ENCODE results near the gene NDUFV1. TPM values are rescaled to one million over a fixed set of nuclear protein-coding genes. Genes with fewer than 3 reads are reported as not detected.
A peak's percentile ranks its signal among the peaks of the same experiment; 100 is the strongest.
"Not testable (repeated sequence)": the region's sequence is repeated elsewhere in the genome, so short reads cannot be mapped to it uniquely, and the experiment has no call there.

The NDUFV1 gene
- total and polyA plus RNA-seq, 7 donors, result 152 to 286 (median 217) TPM

DNA sequence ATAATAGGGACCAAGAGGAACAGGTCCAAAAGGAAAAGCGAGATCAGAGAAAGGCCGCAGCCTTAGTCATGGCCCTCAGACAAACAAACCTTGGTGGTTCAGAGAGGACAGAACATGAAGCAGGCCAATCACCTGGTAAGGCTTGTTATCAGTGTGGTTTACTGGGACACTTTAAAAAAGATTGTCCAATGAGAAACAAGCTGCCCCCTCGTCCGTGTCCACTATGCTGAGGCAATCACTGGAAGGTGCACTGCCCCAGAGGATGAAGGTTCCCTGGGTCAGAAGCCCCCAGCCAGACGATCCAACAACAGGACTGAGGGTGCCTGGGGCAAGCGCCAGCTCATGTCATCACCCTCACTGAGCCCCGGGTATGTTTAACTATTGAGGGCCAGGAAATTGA, 16.2 kb downstream of the NDUFV1 start:
- not testable (repeated sequence) for H3K4me3 ChIP-seq, DNase-seq
- WGBS, 2 donors, result 73 to 86% methylated on average over 7 of the region's 7 CpGs

DNA sequence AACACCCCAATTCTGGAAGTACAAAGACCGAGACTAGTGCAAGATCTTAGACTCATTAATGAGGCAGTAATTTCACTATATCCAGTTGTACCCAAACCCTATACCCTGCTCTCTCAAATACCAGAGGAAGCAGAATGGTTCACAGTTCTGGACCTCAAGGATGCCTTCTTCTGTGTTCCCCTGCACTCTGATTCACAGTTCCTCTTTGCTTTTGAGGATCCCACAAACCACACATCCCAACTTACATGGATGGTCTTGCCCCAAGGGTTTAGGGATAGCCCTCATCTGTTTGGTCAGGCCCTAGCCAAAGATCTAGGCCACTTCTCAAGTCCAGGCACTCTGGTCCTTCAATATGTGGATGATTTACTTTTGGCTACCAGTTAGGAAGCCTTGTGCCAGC, 17.1 kb downstream of the NDUFV1 start:
- H3K4me3 ChIP-seq; H3K9me3 ChIP-seq; H3K27ac ChIP-seq; DNase-seq; H3K27me3 ChIP-seq; H3K36me3 ChIP-seq; H3K4me1 ChIP-seq; intact Hi-C loops (cut with DNase I): not testable (repeated sequence)
- 89 to 94% methylated on average over 1 of the region's 1 CpG for WGBS, 2 donors

More for the DNA sequence above, 16.2 kb downstream of the NDUFV1 start:
- H3K9me3 ChIP-seq; H3K4me1 ChIP-seq; H3K36me3 ChIP-seq; H3K27ac ChIP-seq; intact Hi-C loops (cut with DNase I); H3K27me3 ChIP-seq: not testable (repeated sequence)

DNA sequence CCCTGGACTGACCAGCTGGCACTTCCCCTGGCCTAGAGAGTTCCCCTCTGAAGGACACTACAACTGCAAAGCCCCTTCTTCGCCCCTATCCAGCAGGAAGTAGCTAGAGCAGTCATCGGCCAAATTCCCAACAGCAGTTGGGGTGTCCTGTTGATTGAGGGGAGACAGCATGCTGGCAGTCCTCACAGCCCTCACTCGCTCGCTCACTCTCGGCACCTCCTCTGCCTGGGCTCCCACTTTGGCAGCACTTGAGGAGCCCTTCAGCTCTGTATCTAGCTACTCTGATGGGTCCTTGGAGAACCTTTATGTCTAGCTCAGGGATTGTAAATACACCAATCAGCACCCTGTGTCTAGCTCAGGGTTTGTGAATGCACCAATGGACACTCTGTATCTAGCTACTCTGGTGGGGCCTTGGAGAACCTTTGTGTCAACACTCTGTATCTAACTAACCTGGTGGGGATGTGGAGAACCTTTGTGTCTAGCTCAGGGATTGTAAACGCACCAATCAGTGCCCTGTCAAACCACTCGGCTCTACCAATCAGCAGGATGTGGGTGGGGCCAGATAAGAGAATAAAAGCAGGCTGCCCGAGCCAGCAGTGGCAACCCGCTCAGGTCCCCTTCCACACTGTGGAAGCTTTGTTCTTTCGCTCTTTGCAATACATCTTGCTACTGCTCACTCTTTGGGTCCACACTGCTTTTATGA, 19.5 kb downstream of the NDUFV1 start:
- WGBS, 2 donors, result 95 to 96% methylated on average over 10 of the region's 10 CpGs
- H3K27me3 ChIP-seq; DNase-seq; H3K9me3 ChIP-seq; H3K36me3 ChIP-seq; intact Hi-C loops (cut with DNase I); H3K4me3 ChIP-seq; H3K27ac ChIP-seq: not testable (repeated sequence)
- H3K4me1 ChIP-seq, result peaks cover 0 to 27% (median 19%) of the 10 kb centered on the region in 4 donors

DNA sequence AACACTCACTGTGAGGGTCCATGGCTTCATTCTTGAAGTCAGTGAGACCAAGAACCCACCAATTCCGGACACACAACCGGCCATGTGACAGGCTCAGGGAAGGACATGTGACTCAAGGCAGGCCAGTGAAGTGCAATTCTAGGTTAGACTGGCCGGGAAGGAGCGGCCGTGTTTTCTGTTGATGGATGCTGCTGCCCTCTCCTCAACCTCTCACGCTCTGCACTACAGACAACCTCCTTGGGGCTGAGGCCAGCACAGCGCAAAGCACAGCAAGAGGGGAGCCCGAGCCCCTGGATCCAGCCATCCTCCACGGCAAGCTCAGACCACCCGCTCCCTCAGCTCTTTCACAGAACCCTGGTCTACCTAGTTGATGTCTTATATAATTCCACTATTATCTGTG, 20.2 kb downstream of the NDUFV1 start:
- no peak for TF ChIP-seq POLR2AphosphoS5 (IDR thresholded peaks at IDR 0.05)
- TF ChIP-seq EP300 (IDR thresholded peaks at IDR 0.05), result no peak
- TF ChIP-seq POLR2A (IDR thresholded peaks at IDR 0.05), result no peak
- TF ChIP-seq, protein P1, sequence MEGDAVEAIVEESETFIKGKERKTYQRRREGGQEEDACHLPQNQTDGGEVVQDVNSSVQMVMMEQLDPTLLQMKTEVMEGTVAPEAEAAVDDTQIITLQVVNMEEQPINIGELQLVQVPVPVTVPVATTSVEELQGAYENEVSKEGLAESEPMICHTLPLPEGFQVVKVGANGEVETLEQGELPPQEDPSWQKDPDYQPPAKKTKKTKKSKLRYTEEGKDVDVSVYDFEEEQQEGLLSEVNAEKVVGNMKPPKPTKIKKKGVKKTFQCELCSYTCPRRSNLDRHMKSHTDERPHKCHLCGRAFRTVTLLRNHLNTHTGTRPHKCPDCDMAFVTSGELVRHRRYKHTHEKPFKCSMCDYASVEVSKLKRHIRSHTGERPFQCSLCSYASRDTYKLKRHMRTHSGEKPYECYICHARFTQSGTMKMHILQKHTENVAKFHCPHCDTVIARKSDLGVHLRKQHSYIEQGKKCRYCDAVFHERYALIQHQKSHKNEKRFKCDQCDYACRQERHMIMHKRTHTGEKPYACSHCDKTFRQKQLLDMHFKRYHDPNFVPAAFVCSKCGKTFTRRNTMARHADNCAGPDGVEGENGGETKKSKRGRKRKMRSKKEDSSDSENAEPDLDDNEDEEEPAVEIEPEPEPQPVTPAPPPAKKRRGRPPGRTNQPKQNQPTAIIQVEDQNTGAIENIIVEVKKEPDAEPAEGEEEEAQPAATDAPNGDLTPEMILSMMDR (IDR thresholded peaks at IDR 0.05), result no peak
- no peaks in the 10 kb centered on the region for H3K36me3 ChIP-seq
- peaks cover 0 to 29% (median 19%) of the 10 kb centered on the region in 4 donors for H3K4me1 ChIP-seq
- H3K9me3 ChIP-seq, result no peaks in the 10 kb centered on the region
- 93 to 95% methylated on average over 10 of the region's 10 CpGs for WGBS, 2 donors
- H3K27ac ChIP-seq, result no peak overlapping the region
- intact Hi-C loops (cut with DNase I), result no loop called here
- H3K27me3 ChIP-seq, result no peaks in the 10 kb centered on the region
- no peak for DNase-seq
- no peak overlapping the region for H3K4me3 ChIP-seq

DNA sequence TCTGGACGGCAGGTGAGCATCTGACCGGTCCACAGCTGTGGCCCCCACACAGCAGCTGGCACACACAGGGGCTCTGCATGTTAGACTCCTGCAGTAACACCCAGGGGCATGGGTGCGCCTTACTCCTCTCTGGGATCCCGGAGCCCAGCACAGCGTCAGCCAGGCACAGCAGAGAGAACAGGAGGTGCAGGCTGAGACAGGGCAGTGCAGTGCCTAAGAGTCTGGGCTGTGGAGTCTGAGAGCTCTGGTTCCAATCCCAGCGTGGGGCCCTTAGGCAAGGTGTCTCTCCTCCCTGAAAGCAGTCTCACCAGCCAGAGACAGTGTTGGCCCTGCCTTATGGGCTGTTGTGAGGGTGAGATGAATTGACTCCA, 20.7 kb downstream of the NDUFV1 start:
- intact Hi-C loops (cut with DNase I), result no loop called here
- Histone ChIP-seq H3K36me3 (no peaks in the 10 kb centered on the region), H3K4me3 (no peak overlapping the region), H3K4me1 (peaks cover 0 to 29% (median 19%) of the 10 kb centered on the region in 4 donors), H3K9me3 (no peaks in the 10 kb centered on the region), H3K27me3 (no peaks in the 10 kb centered on the region), H3K27ac (no peak overlapping the region)
- DNase-seq, result no peak
- 93 to 96% methylated on average over 6 of the region's 6 CpGs for WGBS, 2 donors
- TF ChIP-seq POLR2AphosphoS5 (IDR thresholded peaks at IDR 0.05) (no peak), EP300 (IDR thresholded peaks at IDR 0.05) (no peak), POLR2A (IDR thresholded peaks at IDR 0.05) (no peak)
- TF ChIP-seq, protein P1 (IDR thresholded peaks at IDR 0.05), result no peak

DNA sequence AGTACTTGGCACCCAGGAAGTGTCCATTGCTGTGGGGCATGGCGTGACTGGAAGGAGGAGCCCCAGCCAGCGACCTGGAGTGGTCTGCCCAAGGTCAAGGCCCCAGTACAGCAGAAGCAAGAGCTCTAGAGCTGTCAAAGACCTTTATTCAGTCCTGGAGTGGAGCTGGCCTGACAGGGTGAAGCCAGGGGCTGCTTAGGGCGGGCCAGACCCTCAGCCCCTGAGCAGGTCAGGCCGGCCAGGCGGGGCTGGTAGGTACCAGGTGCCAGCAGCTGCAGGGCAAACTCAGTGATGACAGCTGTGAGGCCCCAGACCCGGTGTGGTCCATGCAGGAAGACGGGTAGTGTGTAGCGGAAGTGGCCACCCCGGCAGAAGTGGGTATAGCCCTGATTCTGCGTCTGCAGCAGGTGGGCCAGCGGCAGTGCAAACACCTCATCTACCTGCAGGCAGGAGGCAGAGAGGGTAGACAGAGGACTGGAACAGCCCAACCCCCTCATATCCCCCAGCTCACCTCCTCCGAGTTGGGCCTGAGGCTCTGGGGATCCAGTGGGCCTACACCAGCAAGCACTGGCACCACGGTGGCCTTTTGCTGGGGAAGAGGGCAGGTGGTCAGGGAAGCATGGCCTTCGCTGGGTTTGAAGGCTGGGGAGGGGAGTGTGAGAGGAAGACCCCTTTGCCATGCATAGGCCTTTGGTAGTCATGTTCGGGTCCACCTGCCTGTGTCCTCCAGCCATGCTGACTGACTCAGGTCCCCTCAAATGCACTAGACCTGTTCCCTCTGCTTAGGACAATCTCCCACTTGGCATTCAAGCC, 21.3 kb downstream of the NDUFV1 start:
- intact Hi-C loops (cut with DNase I), result loop anchor here (2.0 kb wide), 1 partner anchor 43 kb away; no protein-coding TSS in a partner anchor
- TF ChIP-seq EP300 (IDR thresholded peaks at IDR 0.05) (no peak), POLR2AphosphoS5 (IDR thresholded peaks at IDR 0.05) (no peak), POLR2A (IDR thresholded peaks at IDR 0.05) (no peak)
- H3K4me1 ChIP-seq, result peaks cover 0 to 29% (median 19%) of the 10 kb centered on the region in 4 donors
- H3K4me3 ChIP-seq, result no peak overlapping the region
- no peaks in the 10 kb centered on the region for H3K9me3 ChIP-seq
- peak; percentile 68 for DNase-seq
- H3K27ac ChIP-seq, result no peak overlapping the region
- H3K27me3 ChIP-seq, result no peaks in the 10 kb centered on the region
- WGBS, 2 donors, result 92% methylated on average over 15 of the region's 15 CpGs
- H3K36me3 ChIP-seq, result no peaks in the 10 kb centered on the region

Data from sigmoid colon (tissue), 7 donors.